Measurements from ENCODE around the gene TRAPPC2B. TPM values are rescaled to one million over a fixed set of nuclear protein-coding genes. Genes with fewer than 3 reads are reported as not detected.

TRAPPC2B gene
- total and polyA plus RNA-seq, 2 experiments from 2014 or later, result 21.6 to 33.0 TPM

- Histone ChIP-seq H3K79me2 (ENCODE audit: insufficient read depth) (peaks cover 58% of the 10 kb centered on the region), H3K27ac (no peak overlapping the region), H2AFZ (no peak overlapping the region), H3K9me2 (ENCODE audit: insufficient read depth) (no peaks in the 10 kb centered on the region), H3K4me1 (ENCODE audit: insufficient read depth) (no peaks in the 10 kb centered on the region), H3K27me3 (replicated peaks; ENCODE audit: insufficient read depth) (no peaks in the 10 kb centered on the region), H3K4me3 (no peak overlapping the region), H3K9me3 (ENCODE audit: low read depth) (no peaks in the 10 kb centered on the region), H4K20me1 (ENCODE audit: insufficient read depth) (no peaks in the 10 kb centered on the region), H3K4me2 (ENCODE audit: unreplicated experiment) (no peak overlapping the region), H3F3A (ENCODE audit: insufficient read depth) (no peaks in the 10 kb centered on the region), H3K9ac (no peak overlapping the region), H3K36me3 (ENCODE audit: low read depth) (peaks cover 9% of the 10 kb centered on the region; the same call in 1 of the 2 replicates)
- 94 to 96% methylated on average over 5 of the region's 5 CpGs for WGBS, 2 experiments (ENCODE audit: low coverage in 1 of 2, low lambda C conversion rate in 2 of 2, missing lambda C conversion rate in 2 of 2)
- in situ Hi-C loops (cut with MboI), result no loop called here
- DNase-seq, result no peak
- TF ChIP-seq EZH2phosphoT487 (IDR thresholded peaks at IDR 0.05; ENCODE audit: insufficient read depth, low read depth), result no peak
- TF ChIP-seq EZH2 (IDR thresholded peaks at IDR 0.05; ENCODE audit: insufficient read depth, poor library complexity, severe bottlenecking), result no peak
These were observed 35.5 kb downstream of the TRAPPC2B start for GRCh38 chr19:57398868-57399267.

- H2AFZ ChIP-seq, result no peak overlapping the region
- H3K27ac ChIP-seq, result no peak overlapping the region
- no peaks in the 10 kb centered on the region for H3K27me3 ChIP-seq (replicated peaks; ENCODE audit: insufficient read depth)
- H3K9me3 ChIP-seq (ENCODE audit: low read depth), result no peaks in the 10 kb centered on the region
- no peak overlapping the region for H3K4me3 ChIP-seq
- H3K9ac ChIP-seq, result no peak overlapping the region
- 97 to 98% methylated on average over 9 of the region's 9 CpGs for WGBS, 2 experiments (ENCODE audit: low coverage in 1 of 2, low lambda C conversion rate in 2 of 2, missing lambda C conversion rate in 2 of 2)
- H4K20me1 ChIP-seq (ENCODE audit: insufficient read depth), result no peaks in the 10 kb centered on the region
- TF ChIP-seq EZH2 (IDR thresholded peaks at IDR 0.05; ENCODE audit: insufficient read depth, poor library complexity, severe bottlenecking), result no peak
- TF ChIP-seq EZH2phosphoT487 (IDR thresholded peaks at IDR 0.05; ENCODE audit: insufficient read depth, low read depth), result no peak
- in situ Hi-C loops (cut with MboI), result no loop called here
- H3K9me2 ChIP-seq (ENCODE audit: insufficient read depth), result no peaks in the 10 kb centered on the region
- H3K4me1 ChIP-seq (ENCODE audit: insufficient read depth), result no peaks in the 10 kb centered on the region
- no peak overlapping the region for H3K4me2 ChIP-seq (ENCODE audit: unreplicated experiment)
- peaks cover 5% of the 10 kb centered on the region; the same call in 1 of the 2 replicates for H3K36me3 ChIP-seq (ENCODE audit: low read depth)
- no peak for DNase-seq
- H3K79me2 ChIP-seq (ENCODE audit: insufficient read depth), result peaks cover 14% of the 10 kb centered on the region; the same call in 1 of the 2 replicates
- no peaks in the 10 kb centered on the region for H3F3A ChIP-seq (ENCODE audit: insufficient read depth)
These were observed 40.6 kb downstream of the TRAPPC2B start for GRCh38 chr19:57403737-57404563.

- H3K27me3 ChIP-seq (replicated peaks; ENCODE audit: insufficient read depth), result no peaks in the 10 kb centered on the region
- peaks cover 12% of the 10 kb centered on the region for H3K79me2 ChIP-seq (ENCODE audit: insufficient read depth)
- in situ Hi-C loops (cut with MboI), result no loop called here
- DNase-seq, result peak; percentile 80
- no peak overlapping the region for H3K4me2 ChIP-seq (ENCODE audit: unreplicated experiment)
- no peak overlapping the region for H3K9ac ChIP-seq
- no peak overlapping the region for H2AFZ ChIP-seq
- no peak overlapping the region for H3K27ac ChIP-seq
- no peaks in the 10 kb centered on the region for H4K20me1 ChIP-seq (ENCODE audit: insufficient read depth)
- peaks cover 14% of the 10 kb centered on the region; the same call in 1 of the 2 replicates for H3F3A ChIP-seq (ENCODE audit: insufficient read depth)
- H3K4me1 ChIP-seq (ENCODE audit: insufficient read depth), result no peaks in the 10 kb centered on the region
- H3K4me3 ChIP-seq, result no peak overlapping the region
- H3K9me3 ChIP-seq (ENCODE audit: low read depth), result no peaks in the 10 kb centered on the region
- WGBS, 2 experiments (ENCODE audit: low coverage in 1 of 2, low lambda C conversion rate in 2 of 2, missing lambda C conversion rate in 2 of 2), result 14 to 19% methylated on average over 8 of the region's 8 CpGs
- no peak for TF ChIP-seq EZH2 (IDR thresholded peaks at IDR 0.05; ENCODE audit: insufficient read depth, poor library complexity, severe bottlenecking)
- no peak for TF ChIP-seq EZH2phosphoT487 (IDR thresholded peaks at IDR 0.05; ENCODE audit: insufficient read depth, low read depth)
- H3K36me3 ChIP-seq (ENCODE audit: low read depth), result no peaks in the 10 kb centered on the region
- H3K9me2 ChIP-seq (ENCODE audit: insufficient read depth), result no peaks in the 10 kb centered on the region
These were observed 43.3 kb downstream of the TRAPPC2B start for GRCh38 chr19:57406516-57407123.

GRCh38 chr19:57410877-57411671 lies 47.7 kb downstream of the TRAPPC2B start, which contains the start of gene ZNF17:
TSS of gene ZNF17 (plus strand) at chr19:57411161. CDS start at chr19:57413616, 2,455 bp downstream.
- Histone ChIP-seq H3K4me1 (ENCODE audit: insufficient read depth) (peaks cover 7% of the 10 kb centered on the region; the same call in 1 of the 2 replicates), H3K4me3 (peak within 1 kb of the TSS; percentile 93), H3K9me2 (ENCODE audit: insufficient read depth) (no peaks in the 10 kb centered on the region), H3F3A (ENCODE audit: insufficient read depth) (peaks cover 14% of the 10 kb centered on the region; the same call in 1 of the 2 replicates), H3K27ac (peak within 1 kb of the TSS; percentile 14), H3K9ac (peak within 1 kb of the TSS; percentile 87), H3K27me3 (replicated peaks; ENCODE audit: insufficient read depth) (no peaks in the 10 kb centered on the region), H3K79me2 (ENCODE audit: insufficient read depth) (peaks cover 57% of the 10 kb centered on the region), H3K36me3 (ENCODE audit: low read depth) (no peaks in the 10 kb centered on the region), H2AFZ (peak within 1 kb of the TSS; percentile 90), H3K4me2 (ENCODE audit: unreplicated experiment) (peak within 1 kb of the TSS; percentile 79), H4K20me1 (ENCODE audit: insufficient read depth) (no peaks in the 10 kb centered on the region), H3K9me3 (ENCODE audit: low read depth) (no peaks in the 10 kb centered on the region)
- DNase-seq, result peak; percentile 99
- in situ Hi-C loops (cut with MboI), result no loop called here
- WGBS, 2 experiments (ENCODE audit: low coverage in 1 of 2, low lambda C conversion rate in 2 of 2, missing lambda C conversion rate in 2 of 2), result 1% methylated on average over 55 of the region's 55 CpGs
- no peak for TF ChIP-seq EZH2phosphoT487 (IDR thresholded peaks at IDR 0.05; ENCODE audit: insufficient read depth, low read depth)
- no peak for TF ChIP-seq EZH2 (IDR thresholded peaks at IDR 0.05; ENCODE audit: insufficient read depth, poor library complexity, severe bottlenecking)

Other genes with a start within 250 kb of the TRAPPC2B start
- gene USP29, start 243.6 kb upstream of the TRAPPC2B start, total RNA-seq (2014; rRNA removed; shearing (Covaris generic)), result not detected in 2 replicates
- gene USP29, start 243.6 kb upstream of the TRAPPC2B start, polyA plus RNA-seq (2016; fragmentation: Nextera tagmentation; extraction: Ambion mirVana), result not detected in 2 replicates
- gene ZIM3, start 218.3 kb upstream of the TRAPPC2B start, total RNA-seq (2014; rRNA removed; shearing (Covaris generic)), result not detected in 2 replicates
- not detected in 2 replicates for gene ZIM3, start 218.3 kb upstream of the TRAPPC2B start, polyA plus RNA-seq (2016; fragmentation: Nextera tagmentation; extraction: Ambion mirVana)
- not detected in 2 replicates for gene DUXA, start 196.1 kb upstream of the TRAPPC2B start, total RNA-seq (2014; rRNA removed; shearing (Covaris generic))
- not detected in 2 replicates for gene DUXA, start 196.1 kb upstream of the TRAPPC2B start, polyA plus RNA-seq (2016; fragmentation: Nextera tagmentation; extraction: Ambion mirVana)
- 15.8 and 23.5 TPM in 2 replicates for gene ZNF264, start 172.1 kb upstream of the TRAPPC2B start, total RNA-seq (2014; rRNA removed; shearing (Covaris generic))
- gene ZNF264, start 172.1 kb upstream of the TRAPPC2B start, polyA plus RNA-seq (2016; fragmentation: Nextera tagmentation; extraction: Ambion mirVana), result 3.4 and 3.8 TPM in 2 replicates
- gene AURKC, start 132.5 kb upstream of the TRAPPC2B start, total RNA-seq (2014; rRNA removed; shearing (Covaris generic)), result 0.25 and 1.3 TPM in 2 replicates
- 0.23 and 0.43 TPM in 2 replicates for gene AURKC, start 132.5 kb upstream of the TRAPPC2B start, polyA plus RNA-seq (2016; fragmentation: Nextera tagmentation; extraction: Ambion mirVana)
- 15.8 and 15.9 TPM in 2 replicates for gene ZNF805, start 122.9 kb upstream of the TRAPPC2B start, total RNA-seq (2014; rRNA removed; shearing (Covaris generic))
- 2.1 and 3.2 TPM in 2 replicates for gene ZNF805, start 122.9 kb upstream of the TRAPPC2B start, polyA plus RNA-seq (2016; fragmentation: Nextera tagmentation; extraction: Ambion mirVana)
- 49.3 and 59.9 TPM in 2 replicates for gene ZNF460, start 83.1 kb upstream of the TRAPPC2B start, total RNA-seq (2014; rRNA removed; shearing (Covaris generic))
- gene ZNF460, start 83.1 kb upstream of the TRAPPC2B start, polyA plus RNA-seq (2016; fragmentation: Nextera tagmentation; extraction: Ambion mirVana), result 7.6 and 8.5 TPM in 2 replicates
- 5.9 and 8.0 TPM in 2 replicates for gene ZNF543, start 43.1 kb upstream of the TRAPPC2B start, total RNA-seq (2014; rRNA removed; shearing (Covaris generic))
- gene ZNF543, start 43.1 kb upstream of the TRAPPC2B start, polyA plus RNA-seq (2016; fragmentation: Nextera tagmentation; extraction: Ambion mirVana), result 1.7 and 2.3 TPM in 2 replicates
- 7.8 and 8.7 TPM in 2 replicates for gene ZNF304, start 12.3 kb upstream of the TRAPPC2B start, total RNA-seq (2014; rRNA removed; shearing (Covaris generic))
- 4.2 and 4.8 TPM in 2 replicates for gene ZNF304, start 12.3 kb upstream of the TRAPPC2B start, polyA plus RNA-seq (2016; fragmentation: Nextera tagmentation; extraction: Ambion mirVana)
- 1.4 and 2.1 TPM in 2 replicates for gene ZNF547, start within 50 bp of the TRAPPC2B start, total RNA-seq (2014; rRNA removed; shearing (Covaris generic))
- 1.2 and 2.0 TPM in 2 replicates for gene ZNF547, start within 50 bp of the TRAPPC2B start, polyA plus RNA-seq (2016; fragmentation: Nextera tagmentation; extraction: Ambion mirVana)
- 11.1 and 20.3 TPM in 2 replicates for gene ZNF548, start 26.3 kb downstream of the TRAPPC2B start, total RNA-seq (2014; rRNA removed; shearing (Covaris generic))
- gene ZNF548, start 26.3 kb downstream of the TRAPPC2B start, polyA plus RNA-seq (2016; fragmentation: Nextera tagmentation; extraction: Ambion mirVana), result 6.8 and 6.9 TPM in 2 replicates
- 4.8 and 19.9 TPM in 2 replicates for gene ZNF17, start 47.6 kb downstream of the TRAPPC2B start, total RNA-seq (2014; rRNA removed; shearing (Covaris generic))
- gene ZNF17, start 47.6 kb downstream of the TRAPPC2B start, polyA plus RNA-seq (2016; fragmentation: Nextera tagmentation; extraction: Ambion mirVana), result 3.5 and 4.1 TPM in 2 replicates
- gene ZNF749, start 71.8 kb downstream of the TRAPPC2B start, total RNA-seq (2014; rRNA removed; shearing (Covaris generic)), result 2.4 and 3.6 TPM in 2 replicates
- gene ZNF749, start 71.8 kb downstream of the TRAPPC2B start, polyA plus RNA-seq (2016; fragmentation: Nextera tagmentation; extraction: Ambion mirVana), result 15.8 and 17.5 TPM in 2 replicates
- 0.32 and 1.5 TPM in 2 replicates for gene VN1R1, start 93.6 kb downstream of the TRAPPC2B start, total RNA-seq (2014; rRNA removed; shearing (Covaris generic))
- gene VN1R1, start 93.6 kb downstream of the TRAPPC2B start, polyA plus RNA-seq (2016; fragmentation: Nextera tagmentation; extraction: Ambion mirVana), result 0.58 and 0.68 TPM in 2 replicates
- 13.6 and 13.7 TPM in 2 replicates for gene ZNF772, start 114.0 kb downstream of the TRAPPC2B start, total RNA-seq (2014; rRNA removed; shearing (Covaris generic))
- 4.1 and 5.8 TPM in 2 replicates for gene ZNF772, start 114.0 kb downstream of the TRAPPC2B start, polyA plus RNA-seq (2016; fragmentation: Nextera tagmentation; extraction: Ambion mirVana)
- 13.9 and 29.0 TPM in 2 replicates for gene ZNF419, start 124.2 kb downstream of the TRAPPC2B start, total RNA-seq (2014; rRNA removed; shearing (Covaris generic))
- 7.5 and 8.7 TPM in 2 replicates for gene ZNF419, start 124.2 kb downstream of the TRAPPC2B start, polyA plus RNA-seq (2016; fragmentation: Nextera tagmentation; extraction: Ambion mirVana)
- gene ZNF773, start 136.4 kb downstream of the TRAPPC2B start, total RNA-seq (2014; rRNA removed; shearing (Covaris generic)), result 33.7 and 41.0 TPM in 2 replicates
- 18.6 and 22.2 TPM in 2 replicates for gene ZNF773, start 136.4 kb downstream of the TRAPPC2B start, polyA plus RNA-seq (2016; fragmentation: Nextera tagmentation; extraction: Ambion mirVana)
- 3.5 and 5.6 TPM in 2 replicates for gene ZNF549, start 163.8 kb downstream of the TRAPPC2B start, total RNA-seq (2014; rRNA removed; shearing (Covaris generic))
- gene ZNF549, start 163.8 kb downstream of the TRAPPC2B start, polyA plus RNA-seq (2016; fragmentation: Nextera tagmentation; extraction: Ambion mirVana), result 3.5 and 4.2 TPM in 2 replicates
- 7.3 and 12.0 TPM in 2 replicates for gene ZNF550, start 196.3 kb downstream of the TRAPPC2B start, total RNA-seq (2014; rRNA removed; shearing (Covaris generic))
- gene ZNF550, start 196.3 kb downstream of the TRAPPC2B start, polyA plus RNA-seq (2016; fragmentation: Nextera tagmentation; extraction: Ambion mirVana), result 3.5 and 4.4 TPM in 2 replicates
- 3.2 and 5.9 TPM in 2 replicates for gene ZNF416, start 215.4 kb downstream of the TRAPPC2B start, total RNA-seq (2014; rRNA removed; shearing (Covaris generic))
- gene ZNF416, start 215.4 kb downstream of the TRAPPC2B start, polyA plus RNA-seq (2016; fragmentation: Nextera tagmentation; extraction: Ambion mirVana), result 4.9 and 5.8 TPM in 2 replicates
- 5.3 and 10.4 TPM in 2 replicates for gene ZIK1, start 220.6 kb downstream of the TRAPPC2B start, total RNA-seq (2014; rRNA removed; shearing (Covaris generic))
- 3.2 and 3.4 TPM in 2 replicates for gene ZIK1, start 220.6 kb downstream of the TRAPPC2B start, polyA plus RNA-seq (2016; fragmentation: Nextera tagmentation; extraction: Ambion mirVana)
- gene ZNF530, start 236.3 kb downstream of the TRAPPC2B start, total RNA-seq (2014; rRNA removed; shearing (Covaris generic)), result 3.7 and 5.1 TPM in 2 replicates
- 2.4 and 2.6 TPM in 2 replicates for gene ZNF530, start 236.3 kb downstream of the TRAPPC2B start, polyA plus RNA-seq (2016; fragmentation: Nextera tagmentation; extraction: Ambion mirVana)